ENCODE measurements around the gene CAMTA1.

GRCh38 chr1:7358425-7358824 lies 573.2 kb downstream of the CAMTA1 start:
- TF ChIP-seq POLR2AphosphoS5 (IDR thresholded peaks at IDR 0.05) = no peak
- no peak for TF ChIP-seq CTCF (IDR thresholded peaks at IDR 0.05)

Data from prostate gland (tissue), 2 donors.